IPS-15b (cell line): ENCODE results near the gene SUOX.

Source experiments
- H3K27me3 ChIP-seq: one replicate; pipeline ENCODE4 v1.6.1; 2013; ENCODE audit warnings: low read length; ENCODE audit not compliant: control insufficient read depth, insufficient read depth
- H3K36me3 ChIP-seq: one replicate; pipeline ENCODE4 v1.6.1; 2013; ENCODE audit warnings: low read length; ENCODE audit not compliant: control insufficient read depth, insufficient read depth
- H3K4me1 ChIP-seq: one replicate; pipeline ENCODE4 v1.6.1; 2013; ENCODE audit warnings: mild to moderate bottlenecking, low read length; ENCODE audit not compliant: control insufficient read depth, insufficient read depth
- H3K4me3 ChIP-seq: one replicate; pipeline ENCODE4 v1.5.1; 2013; ENCODE audit warnings: low read depth, low read length
- H3K9ac ChIP-seq: one replicate; pipeline ENCODE4 v1.6.1; 2013; ENCODE audit warnings: low read depth, mild to moderate bottlenecking, low read length
- H3K9me3 ChIP-seq: one replicate; pipeline ENCODE4 v1.6.1; 2013; ENCODE audit warnings: mild to moderate bottlenecking, low read length; ENCODE audit not compliant: control insufficient read depth, insufficient read depth

Gene SUOX

DNA sequence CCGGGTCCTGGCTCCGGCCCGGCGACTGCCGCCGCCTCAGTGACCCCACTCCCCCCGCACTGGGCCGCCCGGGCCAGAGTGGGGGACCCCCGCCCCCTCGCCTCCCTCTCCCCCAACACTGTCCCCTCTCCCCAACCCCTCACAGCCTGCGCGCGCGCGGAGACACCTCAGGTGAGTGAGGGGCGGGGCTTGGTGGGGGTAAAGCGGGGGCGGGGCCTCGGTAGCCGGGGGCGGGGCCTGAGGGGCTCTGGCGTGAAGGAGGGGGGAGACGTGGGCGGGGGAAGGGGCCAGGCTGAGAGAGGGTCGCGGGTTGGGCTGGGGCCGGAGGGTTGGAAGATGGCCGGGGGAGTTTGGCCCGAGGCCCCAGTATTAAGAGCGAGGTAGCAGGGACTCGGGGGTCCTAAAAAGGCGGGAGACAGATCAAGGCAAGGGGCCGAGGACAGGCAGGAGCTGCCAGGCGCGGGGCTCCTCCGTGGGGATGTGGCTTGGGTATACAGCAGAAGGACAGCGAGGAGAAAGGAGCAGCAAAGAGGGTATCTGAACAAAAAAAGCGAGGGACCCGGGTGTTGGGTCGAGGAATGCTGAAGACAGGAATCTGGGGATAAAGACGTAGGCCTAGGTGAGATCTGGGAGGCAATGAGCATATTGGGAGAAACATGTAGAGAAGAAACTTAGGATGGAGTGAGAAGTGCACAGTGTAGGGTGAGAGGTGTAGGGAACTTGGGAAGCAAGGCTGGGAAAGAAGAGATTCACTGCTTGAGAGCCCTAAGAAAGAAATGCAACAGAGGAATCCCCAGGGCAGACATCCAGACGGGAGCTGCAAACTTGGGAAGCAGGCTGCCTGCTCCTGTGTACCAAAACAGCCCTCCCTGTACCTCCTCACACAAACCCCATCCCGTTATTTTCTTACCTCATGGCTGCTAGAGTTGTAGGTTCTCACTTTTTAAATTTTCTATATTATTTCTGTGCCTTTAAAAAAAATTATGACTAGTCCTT, 10.8 kb downstream of the SUOX start:
- Histone ChIP-seq H3K27me3 (no peaks in the 10 kb centered on the region), H3K9me3 (no peaks in the 10 kb centered on the region), H3K36me3 (peaks cover 14% of the 10 kb centered on the region), H3K4me3 (peak overlapping the region; percentile 90), H3K9ac (peak overlapping the region; percentile 71), H3K4me1 (no peaks in the 10 kb centered on the region)

DNA sequence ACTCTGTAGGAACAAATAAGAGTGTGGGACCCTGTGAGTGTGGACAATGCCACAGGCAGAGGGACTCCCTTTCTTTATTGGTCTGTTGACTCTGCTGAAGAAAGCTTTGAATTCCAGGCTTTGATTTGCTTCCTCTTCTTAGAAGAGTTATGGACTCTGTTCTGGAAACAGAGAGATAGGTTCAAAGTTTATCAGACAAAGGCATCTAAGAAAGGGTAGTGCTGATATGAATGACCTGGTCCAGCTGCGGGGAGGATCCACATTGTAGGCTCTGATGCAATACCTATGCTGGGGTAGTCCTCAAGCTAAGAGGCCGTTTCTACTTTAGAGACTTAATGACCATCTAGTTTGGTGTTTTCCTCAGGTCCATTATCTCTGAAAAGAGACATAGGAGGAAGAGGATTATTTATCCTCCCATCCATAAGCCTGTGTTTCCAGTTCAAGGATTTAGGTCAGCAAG, 13.1 kb downstream of the SUOX start:
- Histone ChIP-seq H3K27me3 (no peaks in the 10 kb centered on the region), H3K4me3 (no peak overlapping the region), H3K36me3 (no peaks in the 10 kb centered on the region), H3K9ac (no peak overlapping the region), H3K4me1 (no peaks in the 10 kb centered on the region), H3K9me3 (no peaks in the 10 kb centered on the region)

DNA sequence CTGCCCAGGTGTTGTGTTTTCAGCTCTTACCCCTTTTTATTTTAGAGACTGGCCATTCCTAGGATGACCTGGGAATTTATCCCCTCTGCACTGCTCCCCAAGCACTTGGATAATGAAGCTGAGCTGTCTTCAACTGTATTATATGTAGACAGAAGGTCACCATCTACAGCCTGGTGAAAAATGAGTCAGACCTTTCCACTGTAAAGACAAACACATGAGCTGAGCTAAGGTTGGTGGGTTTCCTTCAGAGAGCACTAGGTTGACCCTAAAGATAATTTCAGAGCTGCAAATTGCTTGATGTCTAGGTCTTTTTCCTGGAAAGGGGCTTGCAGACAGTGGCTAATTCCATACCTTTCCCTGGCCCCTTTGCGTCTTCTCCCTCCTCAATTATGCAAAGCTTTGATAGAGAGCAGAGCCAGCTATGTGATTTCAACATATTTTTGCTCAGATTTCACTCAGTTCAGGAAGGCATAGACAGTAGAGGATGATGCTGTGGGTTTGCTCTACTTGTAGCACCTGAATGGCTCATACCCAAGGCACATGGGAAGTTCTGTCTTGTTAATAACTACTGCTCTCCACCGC, 14.5 kb downstream of the SUOX start:
- no peaks in the 10 kb centered on the region for H3K36me3 ChIP-seq
- H3K9me3 ChIP-seq = no peaks in the 10 kb centered on the region
- H3K4me3 ChIP-seq = no peak overlapping the region
- no peaks in the 10 kb centered on the region for H3K27me3 ChIP-seq
- H3K4me1 ChIP-seq = no peaks in the 10 kb centered on the region
- no peak overlapping the region for H3K9ac ChIP-seq

DNA sequence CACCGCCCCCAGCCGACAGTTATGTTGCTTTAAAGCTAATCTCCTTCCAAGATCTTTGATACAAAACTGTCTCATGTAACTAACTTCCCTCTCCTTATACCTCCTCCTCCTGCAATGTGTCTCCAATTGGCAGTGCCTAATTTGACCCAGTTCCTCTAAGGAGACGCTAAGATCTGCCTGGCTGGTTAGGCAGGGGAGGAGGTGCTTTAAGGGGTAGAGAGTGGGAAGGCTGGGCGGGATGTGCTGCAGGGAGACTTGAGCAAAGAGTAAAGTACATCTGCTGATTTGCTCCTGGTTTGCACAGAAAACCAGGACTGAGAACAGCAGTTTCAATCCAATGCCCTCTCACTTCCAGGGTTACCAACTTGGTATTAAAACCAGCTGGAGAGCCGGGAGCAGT, 16.4 kb downstream of the SUOX start:
- no peaks in the 10 kb centered on the region for H3K9me3 ChIP-seq
- no peaks in the 10 kb centered on the region for H3K27me3 ChIP-seq
- H3K4me3 ChIP-seq = no peak overlapping the region
- H3K4me1 ChIP-seq = no peaks in the 10 kb centered on the region
- no peaks in the 10 kb centered on the region for H3K36me3 ChIP-seq
- no peak overlapping the region for H3K9ac ChIP-seq

DNA sequence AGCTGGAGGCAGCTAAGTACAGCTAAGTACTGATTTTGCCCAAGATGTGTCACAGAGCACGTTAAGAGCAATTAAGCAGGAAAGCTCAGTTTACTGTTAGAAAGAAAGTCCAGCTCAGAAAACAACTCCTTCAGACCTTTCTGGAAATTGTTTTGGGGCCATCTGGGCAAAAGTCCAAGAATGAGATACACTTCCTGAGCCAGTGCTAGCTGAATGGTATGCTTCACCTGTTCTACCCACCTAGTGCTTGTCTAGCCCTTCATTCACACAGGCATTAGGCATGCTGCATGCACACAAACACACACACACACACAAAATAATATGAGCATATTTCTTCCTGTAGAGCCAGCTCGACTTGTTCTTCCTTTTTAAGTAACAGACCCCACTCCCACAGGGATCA, 17.1 kb downstream of the SUOX start:
- H3K4me3 ChIP-seq = no peak overlapping the region
- no peak overlapping the region for H3K9ac ChIP-seq
- no peaks in the 10 kb centered on the region for H3K27me3 ChIP-seq
- H3K4me1 ChIP-seq = no peaks in the 10 kb centered on the region
- H3K36me3 ChIP-seq = no peaks in the 10 kb centered on the region
- H3K9me3 ChIP-seq = no peaks in the 10 kb centered on the region

DNA sequence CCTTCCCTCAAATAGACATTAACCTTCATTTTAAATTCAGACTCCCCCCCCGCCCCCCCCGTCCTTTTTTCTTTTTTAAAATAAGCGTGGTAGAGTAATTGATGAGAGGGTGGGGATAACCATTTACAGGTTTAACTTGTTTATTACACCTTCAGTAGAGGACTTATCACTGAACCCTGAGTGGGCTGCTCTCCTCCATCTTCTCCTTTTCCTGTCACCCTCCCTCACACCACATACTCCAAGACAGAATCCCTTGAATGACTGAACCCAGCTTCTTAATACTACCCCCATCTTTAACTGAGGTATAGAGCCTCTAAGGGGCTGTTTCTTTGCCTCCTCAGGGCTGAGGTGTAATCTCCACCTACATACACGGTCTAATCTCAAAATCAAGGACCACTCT, 20.1 kb downstream of the SUOX start:
- no peak overlapping the region for H3K4me3 ChIP-seq
- no peak overlapping the region for H3K9ac ChIP-seq
- no peaks in the 10 kb centered on the region for H3K9me3 ChIP-seq
- H3K27me3 ChIP-seq = no peaks in the 10 kb centered on the region
- H3K36me3 ChIP-seq = no peaks in the 10 kb centered on the region
- peaks cover 15% of the 10 kb centered on the region for H3K4me1 ChIP-seq

DNA sequence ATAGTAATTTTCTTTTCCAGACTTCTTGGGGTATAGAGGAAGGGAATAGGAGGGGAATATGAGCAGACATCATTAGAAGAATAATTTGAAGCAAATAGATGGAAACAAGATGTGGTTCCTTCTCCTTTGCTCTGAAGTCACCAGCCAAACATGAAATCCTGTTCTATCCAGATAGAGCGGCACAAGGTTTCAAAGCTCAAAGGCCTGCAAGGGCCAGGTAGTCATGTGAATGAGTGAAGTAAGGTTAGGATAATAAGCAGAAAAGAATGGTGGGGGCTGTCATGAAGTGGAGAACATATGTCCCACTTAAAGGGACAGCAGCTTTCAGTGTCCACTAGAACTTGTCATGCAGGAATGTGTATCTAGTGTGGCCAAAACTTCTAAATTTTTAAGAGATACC, 21.3 kb downstream of the SUOX start:
- H3K4me1 ChIP-seq = peaks cover 16% of the 10 kb centered on the region
- H3K9me3 ChIP-seq = no peaks in the 10 kb centered on the region
- H3K9ac ChIP-seq = no peak overlapping the region
- H3K36me3 ChIP-seq = no peaks in the 10 kb centered on the region
- H3K27me3 ChIP-seq = no peaks in the 10 kb centered on the region
- no peak overlapping the region for H3K4me3 ChIP-seq

DNA sequence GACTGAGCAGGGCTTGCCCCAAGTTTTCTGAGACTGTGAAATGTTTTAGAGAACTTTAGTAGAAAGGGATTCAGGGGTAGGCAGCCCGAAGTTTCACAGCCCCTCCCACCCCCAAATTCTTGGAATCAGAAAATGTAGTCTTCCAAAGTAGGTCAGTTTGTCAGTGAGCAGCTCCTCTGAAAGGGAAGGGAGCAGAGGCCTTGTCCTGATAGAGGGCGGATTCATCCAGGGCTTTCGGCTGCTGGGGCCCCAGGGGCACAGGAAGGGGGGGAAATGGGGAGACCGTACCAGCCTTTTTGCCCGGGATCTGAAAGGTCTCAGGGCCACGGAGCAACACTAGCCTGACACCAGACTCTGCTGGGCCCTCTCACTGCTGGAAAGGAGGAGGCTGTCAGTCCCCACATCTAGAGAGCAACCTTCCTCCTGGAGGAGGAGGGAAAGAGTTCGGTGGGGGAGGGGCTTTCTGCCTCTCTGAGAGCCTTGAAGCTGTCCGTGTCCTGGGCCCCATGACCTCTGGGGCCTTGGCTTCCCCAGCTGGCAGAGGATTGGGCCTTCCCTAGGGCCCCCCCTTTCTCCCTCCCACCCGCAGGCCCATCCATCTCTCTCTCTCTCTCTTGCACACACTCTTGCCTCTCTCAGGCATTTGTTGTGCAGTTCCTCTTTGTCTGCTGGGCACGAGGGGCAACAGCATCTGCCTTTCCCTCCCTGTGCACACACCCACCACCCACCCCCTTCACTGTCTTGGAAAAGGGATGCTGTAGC, 23.5 kb downstream of the SUOX start, which contains the start of gene IKZF4:
IKZF4 (plus strand) TSS at position 621 of the 762 bp plus-strand sequence. CDS start 451 bp downstream, outside the sequence.
- no peaks in the 10 kb centered on the region for H3K9me3 ChIP-seq
- H3K9ac ChIP-seq = peak within 1 kb of the TSS; percentile 76
- H3K4me3 ChIP-seq = peak within 1 kb of the TSS; percentile 72
- no peaks in the 10 kb centered on the region for H3K27me3 ChIP-seq
- peaks cover 16% of the 10 kb centered on the region for H3K4me1 ChIP-seq
- H3K36me3 ChIP-seq = peaks cover 5% of the 10 kb centered on the region

DNA sequence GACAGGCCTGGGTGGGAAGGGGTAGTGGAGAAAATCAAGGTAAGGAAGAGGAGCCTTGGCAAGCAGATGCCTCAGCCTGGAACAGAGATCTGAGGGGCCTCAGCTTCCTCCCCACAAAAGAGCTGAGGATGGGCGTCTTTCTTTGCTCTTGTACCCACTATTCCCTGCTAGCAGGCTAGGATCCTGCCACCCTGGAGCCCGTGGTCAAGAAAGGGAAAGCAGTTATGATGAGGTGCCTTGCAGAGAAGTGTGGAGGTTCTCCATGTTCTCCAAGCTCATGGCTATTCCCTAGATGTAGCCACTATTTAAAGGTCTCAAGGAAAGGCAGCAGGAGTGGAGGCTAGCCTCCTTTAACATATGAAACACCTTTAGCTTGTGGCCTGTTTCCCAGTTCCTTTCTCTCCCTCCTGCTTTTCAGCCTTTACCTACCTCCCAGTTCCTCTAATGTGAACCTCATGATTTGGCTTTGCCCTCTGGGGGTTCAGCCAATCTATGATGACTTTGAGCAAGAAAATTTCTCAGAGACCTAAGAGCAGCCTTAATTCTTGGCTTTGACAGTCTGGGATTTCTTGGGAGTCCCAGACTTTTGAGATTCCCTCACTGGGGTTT, 24.9 kb downstream of the SUOX start:
- H3K9ac ChIP-seq = no peak overlapping the region
- peaks cover 9% of the 10 kb centered on the region for H3K36me3 ChIP-seq
- H3K4me1 ChIP-seq = peaks cover 16% of the 10 kb centered on the region
- H3K9me3 ChIP-seq = no peaks in the 10 kb centered on the region
- H3K4me3 ChIP-seq = peak overlapping the region; percentile 72
- H3K27me3 ChIP-seq = no peaks in the 10 kb centered on the region

DNA sequence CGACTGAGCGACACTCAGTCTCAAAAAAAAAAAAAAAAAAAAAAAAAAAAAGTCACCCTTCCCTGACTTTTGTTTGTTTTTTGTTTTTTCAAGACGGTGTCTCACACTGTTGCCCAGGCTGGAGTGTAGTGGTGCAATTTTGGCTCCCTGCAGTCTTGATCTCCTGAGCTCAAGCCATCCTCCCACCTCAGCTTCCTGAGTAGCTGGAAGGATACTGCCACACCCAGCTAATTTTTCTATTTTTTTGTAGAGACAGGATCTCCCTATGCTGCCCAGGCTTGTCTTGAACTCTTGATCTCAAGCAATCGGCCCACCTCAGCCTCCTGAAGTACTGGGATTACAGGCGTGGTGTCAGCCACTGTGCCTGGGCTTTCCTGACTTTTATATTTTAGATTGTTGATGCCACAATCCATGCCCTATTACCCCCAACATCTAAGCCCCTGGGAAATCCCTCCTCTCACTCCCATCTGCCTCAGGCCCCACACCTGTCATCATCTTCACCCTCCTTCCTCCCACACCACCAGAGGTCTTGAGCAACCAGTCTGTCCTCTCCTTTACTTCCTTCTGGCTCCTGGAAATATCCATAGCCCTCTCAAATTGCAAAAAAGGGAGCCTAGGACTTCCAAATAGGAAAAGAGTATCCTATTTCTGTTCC, 31.6 kb downstream of the SUOX start:
- Histone ChIP-seq H3K4me1 (no peaks in the 10 kb centered on the region), H3K9me3 (no peaks in the 10 kb centered on the region), H3K36me3 (peaks cover 27% of the 10 kb centered on the region), H3K4me3 (no peak overlapping the region), H3K9ac (no peak overlapping the region), H3K27me3 (no peaks in the 10 kb centered on the region)

DNA sequence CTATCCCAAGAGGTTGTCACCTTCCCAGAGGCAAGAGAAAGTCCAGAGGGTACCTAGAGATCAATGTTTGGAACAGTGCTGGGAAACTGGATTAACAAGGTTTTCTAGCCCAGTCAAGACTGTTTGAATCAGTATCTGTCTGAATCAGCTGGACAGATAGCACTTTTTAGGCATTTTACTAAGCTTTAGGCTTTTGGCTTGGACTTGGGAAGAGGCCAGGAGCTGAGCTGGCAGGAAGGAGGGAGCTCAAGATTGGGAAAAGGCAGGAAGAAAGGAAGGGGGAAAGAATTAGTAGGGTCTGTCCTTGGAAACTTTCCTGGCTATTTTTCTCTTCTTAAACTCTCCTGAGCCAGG, 32.1 kb downstream of the SUOX start:
- Histone ChIP-seq H3K36me3 (peaks cover 27% of the 10 kb centered on the region), H3K9ac (no peak overlapping the region)

More for the DNA sequence above, 32.1 kb downstream of the SUOX start:
- H3K4me3 ChIP-seq = no peak overlapping the region
- H3K4me1 ChIP-seq = no peaks in the 10 kb centered on the region
- H3K27me3 ChIP-seq = no peaks in the 10 kb centered on the region
- no peaks in the 10 kb centered on the region for H3K9me3 ChIP-seq
